ENCODE data around the gene DPCD.

DPCD gene

DNA sequence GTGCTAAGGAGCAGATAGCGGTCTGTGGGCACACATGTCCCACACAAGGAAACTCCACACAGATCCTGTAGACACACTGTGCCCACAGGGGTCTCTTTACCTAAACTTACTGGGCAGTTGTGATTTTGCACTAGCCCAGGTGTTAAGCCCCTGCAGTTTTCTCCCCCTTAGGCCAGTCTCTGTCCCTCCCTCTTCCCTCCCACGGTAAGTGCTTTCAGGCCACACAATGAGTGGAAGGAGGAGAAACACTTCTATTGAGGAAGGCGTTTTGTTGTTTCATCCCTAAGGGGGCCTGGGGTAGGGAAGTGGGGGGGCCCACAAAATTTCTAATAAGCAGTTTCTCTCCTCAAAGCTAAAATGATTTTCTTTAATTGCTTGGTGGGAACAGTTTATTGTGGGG lies 55.4 kb downstream of the DPCD start:
- Histone ChIP-seq H3K9me3 (ENCODE audit: low read length) (no peaks in the 10 kb centered on the region), H3K27ac (ENCODE audit: low read depth, low read length, poor library complexity, severe bottlenecking) (no peak overlapping the region), H3F3A (ENCODE audit: insufficient read depth, low read length) (no peaks in the 10 kb centered on the region), H3K4me1 (ENCODE audit: insufficient read depth, low read length, severe bottlenecking) (no peaks in the 10 kb centered on the region), H3K4me3 (ENCODE audit: low read depth, low read length, poor library complexity, severe bottlenecking) (no peak overlapping the region), H3K9ac (ENCODE audit: low read length) (no peak overlapping the region), H3K79me2 (ENCODE audit: insufficient read depth, low read length) (no peaks in the 10 kb centered on the region), H3K27me3 (ENCODE audit: insufficient read depth, low read length) (no peaks in the 10 kb centered on the region), H3K9me2 (ENCODE audit: low read depth, low read length) (no peaks in the 10 kb centered on the region), H4K20me1 (ENCODE audit: insufficient read depth, low read length) (no peaks in the 10 kb centered on the region), H2AFZ (ENCODE audit: low read length) (no peak overlapping the region), H3K4me2 (ENCODE audit: low read length) (no peak overlapping the region), H3K36me3 (ENCODE audit: insufficient read depth, low read length) (peaks cover 5% of the 10 kb centered on the region)
- no peak for TF ChIP-seq EZH2 (IDR thresholded peaks at IDR 0.05; ENCODE audit: borderline replicate concordance, low read length)
- TF ChIP-seq, protein P1, sequence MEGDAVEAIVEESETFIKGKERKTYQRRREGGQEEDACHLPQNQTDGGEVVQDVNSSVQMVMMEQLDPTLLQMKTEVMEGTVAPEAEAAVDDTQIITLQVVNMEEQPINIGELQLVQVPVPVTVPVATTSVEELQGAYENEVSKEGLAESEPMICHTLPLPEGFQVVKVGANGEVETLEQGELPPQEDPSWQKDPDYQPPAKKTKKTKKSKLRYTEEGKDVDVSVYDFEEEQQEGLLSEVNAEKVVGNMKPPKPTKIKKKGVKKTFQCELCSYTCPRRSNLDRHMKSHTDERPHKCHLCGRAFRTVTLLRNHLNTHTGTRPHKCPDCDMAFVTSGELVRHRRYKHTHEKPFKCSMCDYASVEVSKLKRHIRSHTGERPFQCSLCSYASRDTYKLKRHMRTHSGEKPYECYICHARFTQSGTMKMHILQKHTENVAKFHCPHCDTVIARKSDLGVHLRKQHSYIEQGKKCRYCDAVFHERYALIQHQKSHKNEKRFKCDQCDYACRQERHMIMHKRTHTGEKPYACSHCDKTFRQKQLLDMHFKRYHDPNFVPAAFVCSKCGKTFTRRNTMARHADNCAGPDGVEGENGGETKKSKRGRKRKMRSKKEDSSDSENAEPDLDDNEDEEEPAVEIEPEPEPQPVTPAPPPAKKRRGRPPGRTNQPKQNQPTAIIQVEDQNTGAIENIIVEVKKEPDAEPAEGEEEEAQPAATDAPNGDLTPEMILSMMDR (IDR thresholded peaks at IDR 0.05; ENCODE audit: low read length) = no peak

DNA sequence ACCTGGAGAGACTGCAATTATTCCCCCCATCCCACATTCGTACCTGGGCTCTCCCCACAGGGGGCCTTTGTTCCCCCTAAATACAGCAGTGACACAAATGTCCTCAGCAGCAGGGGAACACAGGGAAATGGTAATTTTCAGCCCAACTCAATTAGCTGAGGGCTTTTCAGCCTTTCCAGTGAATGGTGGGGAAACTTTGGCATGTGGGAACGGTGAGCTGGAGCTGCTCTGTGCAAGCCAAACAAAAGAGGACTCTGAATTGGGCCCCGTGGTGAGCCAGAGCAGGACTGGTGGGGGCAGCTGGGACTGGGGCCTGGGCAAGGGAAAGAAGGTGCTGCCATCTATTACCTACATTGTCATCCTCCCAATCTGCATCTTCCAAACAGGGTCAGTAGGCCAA lies 55.9 kb downstream of the DPCD start:
- no peaks in the 10 kb centered on the region for H3K27me3 ChIP-seq (ENCODE audit: insufficient read depth, low read length)
- H2AFZ ChIP-seq (ENCODE audit: low read length) = no peak overlapping the region
- H3K9ac ChIP-seq (ENCODE audit: low read length) = no peak overlapping the region
- no peak overlapping the region for H3K27ac ChIP-seq (ENCODE audit: low read depth, low read length, poor library complexity, severe bottlenecking)
- no peak overlapping the region for H3K4me2 ChIP-seq (ENCODE audit: low read length)
- H3K79me2 ChIP-seq (ENCODE audit: insufficient read depth, low read length) = no peaks in the 10 kb centered on the region
- H3K36me3 ChIP-seq (ENCODE audit: insufficient read depth, low read length) = peaks cover 5% of the 10 kb centered on the region; the same call in 1 of the 2 replicates
- H3F3A ChIP-seq (ENCODE audit: insufficient read depth, low read length) = no peaks in the 10 kb centered on the region
- no peaks in the 10 kb centered on the region for H4K20me1 ChIP-seq (ENCODE audit: insufficient read depth, low read length)
- H3K4me3 ChIP-seq (ENCODE audit: low read depth, low read length, poor library complexity, severe bottlenecking) = no peak overlapping the region
- no peak for TF ChIP-seq EZH2 (IDR thresholded peaks at IDR 0.05; ENCODE audit: borderline replicate concordance, low read length)
- TF ChIP-seq, protein P1 (IDR thresholded peaks at IDR 0.05; ENCODE audit: low read length) = no peak
- H3K9me2 ChIP-seq (ENCODE audit: low read depth, low read length) = no peaks in the 10 kb centered on the region
- H3K9me3 ChIP-seq (ENCODE audit: low read length) = no peaks in the 10 kb centered on the region
- no peaks in the 10 kb centered on the region for H3K4me1 ChIP-seq (ENCODE audit: insufficient read depth, low read length, severe bottlenecking)

DNA sequence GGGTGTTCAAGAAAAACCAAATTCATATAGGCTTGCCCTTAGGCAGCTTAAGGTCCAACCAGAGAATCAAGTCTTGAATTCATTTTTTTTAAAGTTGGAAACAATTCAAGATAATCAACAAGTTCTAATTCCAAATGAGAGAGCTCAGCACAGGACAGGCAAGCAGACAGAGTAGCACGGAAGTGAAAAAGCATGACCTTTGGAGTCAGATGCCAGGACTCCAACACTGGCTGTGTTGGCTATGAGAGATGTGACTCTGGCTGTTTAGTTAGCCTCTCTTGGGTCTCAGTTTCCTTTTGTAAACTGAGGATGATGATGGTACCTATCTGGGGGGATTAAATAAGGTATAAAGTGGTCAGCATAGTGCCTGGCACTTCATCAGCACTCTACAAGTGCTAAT lies 57.5 kb downstream of the DPCD start:
- Histone ChIP-seq H3K27ac (ENCODE audit: low read depth, low read length, poor library complexity, severe bottlenecking) (no peak overlapping the region), H3K9me3 (ENCODE audit: low read length) (no peaks in the 10 kb centered on the region), H3K36me3 (ENCODE audit: insufficient read depth, low read length) (no peaks in the 10 kb centered on the region), H3K79me2 (ENCODE audit: insufficient read depth, low read length) (no peaks in the 10 kb centered on the region), H3K27me3 (ENCODE audit: insufficient read depth, low read length) (no peaks in the 10 kb centered on the region), H2AFZ (ENCODE audit: low read length) (no peak overlapping the region), H3K4me1 (ENCODE audit: insufficient read depth, low read length, severe bottlenecking) (no peaks in the 10 kb centered on the region), H3K4me2 (ENCODE audit: low read length) (no peak overlapping the region), H3F3A (ENCODE audit: insufficient read depth, low read length) (no peaks in the 10 kb centered on the region), H3K9ac (ENCODE audit: low read length) (no peak overlapping the region), H4K20me1 (ENCODE audit: insufficient read depth, low read length) (no peaks in the 10 kb centered on the region), H3K9me2 (ENCODE audit: low read depth, low read length) (no peaks in the 10 kb centered on the region), H3K4me3 (ENCODE audit: low read depth, low read length, poor library complexity, severe bottlenecking) (no peak overlapping the region)
- TF ChIP-seq, protein P1 (IDR thresholded peaks at IDR 0.05; ENCODE audit: low read length) = no peak
- no peak for TF ChIP-seq EZH2 (IDR thresholded peaks at IDR 0.05; ENCODE audit: borderline replicate concordance, low read length)

All from OCI-LY1 (cell line).